Measurements from ENCODE around the gene PRDM10.
"Not testable (repeated sequence)": the region's sequence is repeated elsewhere in the genome, so short reads cannot be mapped to it uniquely, and the experiment has no call there.

The PRDM10 gene

GRCh38 chr11:129974672-129975071, 28.0 kb downstream of the PRDM10 start:
- no peak for DNase-seq

GRCh38 chr11:129974237-129974636, 28.4 kb downstream of the PRDM10 start:
- no peak for DNase-seq

GRCh38 chr11:129973809-129974208, 28.8 kb downstream of the PRDM10 start:
- DNase-seq, result no peak

GRCh38 chr11:129973068-129973467, 29.6 kb downstream of the PRDM10 start:
- no peak for DNase-seq

GRCh38 chr11:129972611-129973010, 30.0 kb downstream of the PRDM10 start:
- DNase-seq, result no peak

GRCh38 chr11:129971856-129972255, 30.8 kb downstream of the PRDM10 start:
- not testable (repeated sequence) for DNase-seq

GRCh38 chr11:129969920-129970319, 32.7 kb downstream of the PRDM10 start:
- no peak for DNase-seq

GRCh38 chr11:129968591-129969419, 33.8 kb downstream of the PRDM10 start:
- no peak for DNase-seq

- no peak for DNase-seq
These were observed 34.6 kb downstream of the PRDM10 start for GRCh38 chr11:129967996-129968395.

GRCh38 chr11:129965248-129965647, 37.4 kb downstream of the PRDM10 start:
- no peak for DNase-seq

GRCh38 chr11:129960216-129961214, 42.1 kb downstream of the PRDM10 start:
- peak; percentile 79 for DNase-seq

- no peak for DNase-seq
These were observed 42.9 kb downstream of the PRDM10 start for GRCh38 chr11:129959687-129960086.

GRCh38 chr11:129955282-129955681, 47.4 kb downstream of the PRDM10 start:
- no peak for DNase-seq

GRCh38 chr11:129954703-129955102, 47.9 kb downstream of the PRDM10 start:
- DNase-seq, result not testable (repeated sequence)

GRCh38 chr11:129951866-129952262, 50.8 kb downstream of the PRDM10 start:
- no peak for DNase-seq

GRCh38 chr11:129951201-129951865, 51.3 kb downstream of the PRDM10 start:
- DNase-seq, result no peak

GRCh38 chr11:129950101-129951091, 52.2 kb downstream of the PRDM10 start:
- no peak for DNase-seq

- DNase-seq, result no peak
These were observed 53.6 kb downstream of the PRDM10 start for GRCh38 chr11:129948926-129949466.

GRCh38 chr11:129947474-129947873, 55.2 kb downstream of the PRDM10 start:
- DNase-seq, result no peak

- DNase-seq, result no peak
These were observed 55.7 kb downstream of the PRDM10 start for GRCh38 chr11:129946965-129947364.

GRCh38 chr11:129946256-129946655, 56.4 kb downstream of the PRDM10 start:
- no peak for DNase-seq

Measured in activated CD4-positive, alpha-beta T cell treated with anti-CD3 and anti-CD28 coated beads, Interleukin-10, Interleukin-2, amounts not matched to agents 100 ng/mL and 50 ng/mL, durations not matched to agents 16 hours and 8 hours (primary cell).